T-cell (primary cell): ENCODE measurements around the gene CXCL14. TPM values are rescaled to one million over a fixed set of nuclear protein-coding genes. Genes with fewer than 3 reads are reported as not detected.

Source experiments
- ATAC-seq, 4 experiments: fragments of 200-7000 bp in 3 of 4; fragments of 150-1000 bp in 1 of 4; cut with Tn5 transposase; replicated peaks in 1 of 4; 1 replicate in 3 of 4; 2 replicates in 1 of 4; pipeline ENCODE4 v1.10.0; 2021; ENCODE audit warnings: moderate library complexity in 3 of 4, mild to moderate bottlenecking in 2 of 4, moderate number of reproducible peaks in 1 of 4
- CTCF ChIA-PET, 2 donors: fragments of 300-600 bp; sonication (Branson Sonifier 250); formaldehyde crosslinking; loops; one replicate each; lab custom pipeline; 2022; ENCODE audit warnings: antibody characterized with exemption in 2 of 2; lab: Charles Lee
- POLR2A ChIA-PET, 2 donors: fragments of 300-600 bp; sonication (Branson Sonifier 250); formaldehyde crosslinking; loops; one replicate each; lab custom pipeline; 2022; ENCODE audit warnings: antibody characterized with exemption in 2 of 2; lab: Charles Lee
- DNase-seq, 35 experiments: peaks; one replicate each; pipeline versions ENCODE4 v3.0.0 to v3.0.0-alpha.2; 2013 to 2023
- H3K27ac ChIP-seq: one replicate; pipeline ENCODE4 v1.5.1; 2013; ENCODE audit warnings: low read length
- H3K27me3 ChIP-seq, 2 experiments: replicated peaks in 1 of 2; 1 replicate in 1 of 2; 2 replicates in 1 of 2; pipeline versions ENCODE4 v1.6.1 to v1.7.0; 2013; ENCODE audit warnings: low read length in 1 of 2, mixed read lengths in 1 of 2; ENCODE audit not compliant: control insufficient read depth in 2 of 2, insufficient read depth in 2 of 2; ENCODE audit errors: extremely low read depth in 1 of 2
- H3K36me3 ChIP-seq, 2 donors: 1 replicate in 1 of 2; 2 replicates in 1 of 2; pipeline versions ENCODE4 v1.6.1 to v1.7.0; 2013; ENCODE audit warnings: low read length in 1 of 2; ENCODE audit not compliant: control insufficient read depth in 2 of 2, insufficient read depth in 1 of 2; ENCODE audit errors: extremely low read depth in 1 of 2
- H3K4me1 ChIP-seq, 2 experiments: 1 replicate in 1 of 2; 2 replicates in 1 of 2; pipeline versions ENCODE4 v1.6.1 to v1.7.0; 2013; ENCODE audit warnings: low read length in 2 of 2, mixed read lengths in 1 of 2; ENCODE audit not compliant: insufficient read depth in 2 of 2, control insufficient read depth in 1 of 2; ENCODE audit errors: extremely low read depth in 1 of 2
- H3K4me3 ChIP-seq, 2 donors: 1 replicate in 1 of 2; 2 replicates in 1 of 2; pipeline versions ENCODE4 v1.5.1 to v1.7.0; 2013; ENCODE audit warnings: mild to moderate bottlenecking in 2 of 2, low read length in 1 of 2, moderate library complexity in 1 of 2; ENCODE audit not compliant: control insufficient read depth in 1 of 2; ENCODE audit errors: extremely low read depth in 1 of 2
- H3K9me3 ChIP-seq: 2 replicates; pipeline ENCODE4 v1.7.0; 2013
- H3K27ac Mint-ChIP-seq, 2 donors: one replicate each; pipeline ENCODE4 v1.8.0; 2020 to 2021; ENCODE audit warnings: mild to moderate bottlenecking in 2 of 2, mixed read lengths in 2 of 2
- H3K27me3 Mint-ChIP-seq, 2 donors: one replicate each; pipeline ENCODE4 v1.8.0; 2021 to 2022; ENCODE audit warnings: mixed read lengths in 2 of 2
- H3K36me3 Mint-ChIP-seq: one replicate; pipeline ENCODE4 v1.8.0; 2021; ENCODE audit warnings: mixed read lengths
- H3K4me1 Mint-ChIP-seq, 3 donors: one replicate each; pipeline ENCODE4 v1.8.0; 2020 to 2022; ENCODE audit warnings: mixed read lengths in 3 of 3, mild to moderate bottlenecking in 1 of 3
- H3K4me3 Mint-ChIP-seq, 3 donors: one replicate each; pipeline ENCODE4 v1.8.0; 2020 to 2022; ENCODE audit warnings: mild to moderate bottlenecking in 3 of 3, mixed read lengths in 3 of 3, moderate library complexity in 3 of 3
- H3K9me3 Mint-ChIP-seq, 3 donors: one replicate each; pipeline ENCODE4 v1.8.0; 2020 to 2022; ENCODE audit warnings: mixed read lengths in 3 of 3
- WGBS: methylation state at CpG from one replicate; pipeline ENCODE4 v1.1.5; 2013; ENCODE audit warnings: missing lambda C conversion rate; ENCODE audit not compliant: insufficient coverage; 5-methylcytosine and 5-hydroxymethylcytosine counted together
- total RNA-seq, 35 experiments: library from RNA in 6 of 35; stranded (reverse) in 6 of 35; fragments of 120-200 nt in 1 of 35; gene quantifications; one replicate each; pipeline versions ENCODE4 v1.2.1 to v1.2.4 and lab custom pipeline; 2013 to 2026

CXCL14 gene
- total RNA-seq, 5 donors from 2014 or later (not counting 1 experiment from before 2014, with no cell fraction given) = not detected

DNA sequence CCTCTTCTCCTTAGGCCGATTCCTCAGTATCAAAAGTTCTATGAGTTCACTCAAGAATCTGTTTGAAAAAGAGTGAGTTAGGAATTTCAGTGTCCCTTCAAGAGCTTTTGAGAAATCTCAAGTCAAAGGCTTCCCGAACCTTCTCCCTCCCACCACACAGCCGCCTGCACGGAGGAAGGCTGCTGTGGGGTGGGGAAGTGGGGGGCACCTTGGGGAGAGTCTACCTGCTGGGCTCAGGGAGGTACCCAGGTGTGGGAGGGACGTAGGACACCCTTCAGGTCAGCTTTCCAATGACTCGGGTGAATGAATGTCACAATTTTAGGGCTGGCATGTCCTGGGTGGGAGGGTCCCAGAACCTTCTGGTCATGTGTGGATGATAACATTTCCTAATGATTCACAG, 17.5 kb downstream of the CXCL14 start:
- H3K27ac ChIP-seq = no peak overlapping the region
- H3K9me3 Mint-ChIP-seq = no peaks in the 10 kb centered on the region
- POLR2A ChIA-PET = no interaction called here
- CTCF ChIA-PET = interaction anchor here (0.6 to 2.1 kb wide), 9 partner anchors 9 to 135 kb away, joined by 3 to 9 read pairs (median 3); no protein-coding TSS in a partner anchor
- H3K4me3 ChIP-seq = no peak overlapping the region
- H3K36me3 Mint-ChIP-seq = no peaks in the 10 kb centered on the region
- H3K36me3 ChIP-seq = no peaks in the 10 kb centered on the region
- WGBS = 81% methylated on average over 2 of the region's 6 CpGs
- H3K27me3 ChIP-seq = peaks cover 0 to 20% of the 10 kb centered on the region in 2 experiments
- ATAC-seq (no peak), DNase-seq (no peak)
- peaks cover 7 to 11% (median 9%) of the 10 kb centered on the region in 3 donors for H3K4me1 Mint-ChIP-seq
- no peaks in the 10 kb centered on the region for H3K9me3 ChIP-seq
- peaks cover 12 to 25% of the 10 kb centered on the region in 2 donors for H3K27me3 Mint-ChIP-seq
- H3K4me3 Mint-ChIP-seq = no peak overlapping the region
- H3K4me1 ChIP-seq = peaks cover 0 to 11% of the 10 kb centered on the region in 2 experiments
- H3K27ac Mint-ChIP-seq = no peak overlapping the region

GRCh38 chr5:135560858-135561257, 17.9 kb downstream of the CXCL14 start:
- Mint-ChIP-seq H3K36me3 (no peaks in the 10 kb centered on the region), H3K27ac (no peak overlapping the region), H3K9me3 (no peaks in the 10 kb centered on the region), H3K27me3 (peaks cover 15 to 26% of the 10 kb centered on the region in 2 donors), H3K4me1 (peaks cover 4 to 11% (median 6%) of the 10 kb centered on the region in 3 donors), H3K4me3 (no peak overlapping the region)
- CTCF ChIA-PET = interaction anchor here (0.6 to 2.1 kb wide), 9 partner anchors 9 to 135 kb away, joined by 3 to 9 read pairs (median 3); no protein-coding TSS in a partner anchor
- Histone ChIP-seq H3K9me3 (no peaks in the 10 kb centered on the region), H3K27ac (no peak overlapping the region), H3K4me3 (no peak overlapping the region), H3K4me1 (peaks cover 0 to 7% of the 10 kb centered on the region in 2 experiments), H3K27me3 (peaks cover 0 to 19% of the 10 kb centered on the region in 2 experiments), H3K36me3 (no peaks in the 10 kb centered on the region)
- peak in 33 of 35 experiments; percentile 7 to 69 (median 47) for DNase-seq
- POLR2A ChIA-PET = no interaction called here
- 28% methylated on average over 10 of the region's 14 CpGs for WGBS
- ATAC-seq = peak; percentile 59 to 83 (median 74)

- Mint-ChIP-seq H3K4me3 (no peak overlapping the region), H3K9me3 (no peaks in the 10 kb centered on the region), H3K4me1 (peaks cover 4 to 11% (median 6%) of the 10 kb centered on the region in 3 donors), H3K27ac (no peak overlapping the region), H3K27me3 (peaks cover 16 to 32% of the 10 kb centered on the region in 2 donors), H3K36me3 (no peaks in the 10 kb centered on the region)
- POLR2A ChIA-PET = no interaction called here
- DNase-seq (no peak), ATAC-seq (no peak)
- Histone ChIP-seq H3K4me3 (no peak overlapping the region), H3K27me3 (peaks cover 0 to 26% of the 10 kb centered on the region in 2 experiments), H3K4me1 (peaks cover 0 to 6% of the 10 kb centered on the region in 2 experiments), H3K36me3 (no peaks in the 10 kb centered on the region), H3K27ac (no peak overlapping the region), H3K9me3 (no peaks in the 10 kb centered on the region)
- CTCF ChIA-PET = interaction anchor here (0.6 to 1.0 kb wide), 3 partner anchors 93 to 654 kb away, joined by 3 read pairs; no protein-coding TSS in a partner anchor
- WGBS = 29% methylated on average over 5 of the region's 6 CpGs
Measured at GRCh38 chr5:135559354-135559753, 19.4 kb downstream of the CXCL14 start.

GRCh38 chr5:135557076-135557838, 21.5 kb downstream of the CXCL14 start:
- ATAC-seq (no peak), DNase-seq (no peak)
- H3K27me3 ChIP-seq = peaks cover 0 to 37% of the 10 kb centered on the region in 2 experiments
- H3K36me3 Mint-ChIP-seq = no peaks in the 10 kb centered on the region
- WGBS = 82% methylated on average over 5 of the region's 11 CpGs
- no peaks in the 10 kb centered on the region for H3K9me3 ChIP-seq
- POLR2A ChIA-PET = no interaction called here
- no peak overlapping the region for H3K27ac Mint-ChIP-seq
- peaks cover 28 to 34% of the 10 kb centered on the region in 2 donors for H3K27me3 Mint-ChIP-seq
- no peak overlapping the region for H3K4me3 Mint-ChIP-seq
- H3K4me3 ChIP-seq = no peak overlapping the region
- H3K9me3 Mint-ChIP-seq = no peaks in the 10 kb centered on the region
- H3K4me1 ChIP-seq = peaks cover 0 to 6% of the 10 kb centered on the region in 2 experiments
- H3K27ac ChIP-seq = no peak overlapping the region
- no peaks in the 10 kb centered on the region for H3K36me3 ChIP-seq
- CTCF ChIA-PET = no interaction called here
- peaks cover 4 to 11% (median 6%) of the 10 kb centered on the region in 3 donors for H3K4me1 Mint-ChIP-seq

DNA sequence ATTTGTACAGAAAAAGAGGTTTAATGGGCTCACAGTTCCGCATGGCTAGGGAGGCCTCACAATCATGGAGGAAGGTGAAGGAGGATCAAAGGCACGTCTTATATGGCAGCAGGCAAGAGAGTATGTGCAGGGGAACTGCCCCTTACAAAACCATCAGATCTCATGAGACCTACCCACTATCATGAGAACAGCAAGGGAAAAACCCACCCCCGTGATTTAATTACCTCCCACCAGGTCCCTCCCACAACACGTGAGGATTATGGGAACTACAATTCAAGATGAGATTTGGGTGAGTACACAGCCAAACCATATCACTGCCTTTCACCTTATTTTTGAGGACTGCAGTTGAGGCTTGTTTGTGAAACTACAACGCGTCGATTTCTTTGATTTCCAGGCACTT, 22.2 kb downstream of the CXCL14 start:
- Histone ChIP-seq H3K9me3 (no peaks in the 10 kb centered on the region), H3K36me3 (no peaks in the 10 kb centered on the region), H3K27me3 (peaks cover 0 to 42% of the 10 kb centered on the region in 2 experiments), H3K4me3 (no peak overlapping the region), H3K27ac (no peak overlapping the region), H3K4me1 (peaks cover 0 to 6% of the 10 kb centered on the region in 2 experiments)
- Mint-ChIP-seq H3K9me3 (no peaks in the 10 kb centered on the region), H3K27me3 (peaks cover 34 to 40% of the 10 kb centered on the region in 2 donors), H3K27ac (no peak overlapping the region), H3K4me3 (no peak overlapping the region), H3K36me3 (no peaks in the 10 kb centered on the region), H3K4me1 (peaks cover 4 to 11% (median 6%) of the 10 kb centered on the region in 3 donors)
- WGBS = 100% methylated on average over 1 of the region's 7 CpGs
- no peak for ATAC-seq
- ChIA-PET POLR2A (no interaction called here), CTCF (interaction anchor here in 1 of 2 donors (0.6 kb wide), 1 partner anchor 942 kb away, joined by 5 read pairs; no protein-coding TSS in a partner anchor)
- no peak for DNase-seq

DNA sequence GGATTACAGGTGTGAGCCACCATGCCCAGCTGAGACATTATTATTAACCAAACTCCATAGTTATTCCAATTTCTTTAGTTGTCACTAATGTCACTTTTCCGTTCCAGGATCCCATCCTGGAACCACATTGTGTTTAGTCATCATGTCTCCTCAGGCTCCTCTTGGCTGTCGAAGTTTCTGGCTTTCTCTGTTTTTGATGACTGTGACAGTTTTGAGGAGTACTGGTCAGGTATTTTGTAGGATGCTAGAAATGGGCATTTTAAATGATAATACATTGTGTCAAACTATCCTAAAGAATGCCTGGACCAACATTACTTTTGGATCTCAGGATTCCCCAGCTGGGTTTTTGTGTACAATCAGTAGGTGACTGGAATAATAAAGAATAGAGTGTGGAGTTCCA, 23.3 kb downstream of the CXCL14 start:
- peaks cover 0 to under 1% of the 10 kb centered on the region in 2 experiments for H3K4me1 ChIP-seq
- 100% methylated on average over 1 of the region's 2 CpGs for WGBS
- H3K27me3 ChIP-seq = peaks cover 0 to 52% of the 10 kb centered on the region in 2 experiments
- no peak overlapping the region for H3K4me3 ChIP-seq
- H3K27me3 Mint-ChIP-seq = peaks cover 40 to 43% of the 10 kb centered on the region in 2 donors
- no peaks in the 10 kb centered on the region for H3K36me3 Mint-ChIP-seq
- CTCF ChIA-PET = interaction anchor here (0.9 to 1.0 kb wide), 2 partner anchors 9 to 93 kb away, joined by 3 to 4 read pairs; no protein-coding TSS in a partner anchor
- no peaks in the 10 kb centered on the region for H3K36me3 ChIP-seq
- H3K27ac ChIP-seq = no peak overlapping the region
- POLR2A ChIA-PET = no interaction called here
- no peak overlapping the region for H3K27ac Mint-ChIP-seq
- no peaks in the 10 kb centered on the region for H3K9me3 Mint-ChIP-seq
- no peak for DNase-seq
- H3K4me3 Mint-ChIP-seq = no peak overlapping the region
- H3K9me3 ChIP-seq = no peaks in the 10 kb centered on the region
- H3K4me1 Mint-ChIP-seq = peaks cover 0 to 5% (median under 1%) of the 10 kb centered on the region in 3 donors
- no peak for ATAC-seq
